Measurements from ENCODE around the gene PSMG3.

Gene PSMG3

DNA sequence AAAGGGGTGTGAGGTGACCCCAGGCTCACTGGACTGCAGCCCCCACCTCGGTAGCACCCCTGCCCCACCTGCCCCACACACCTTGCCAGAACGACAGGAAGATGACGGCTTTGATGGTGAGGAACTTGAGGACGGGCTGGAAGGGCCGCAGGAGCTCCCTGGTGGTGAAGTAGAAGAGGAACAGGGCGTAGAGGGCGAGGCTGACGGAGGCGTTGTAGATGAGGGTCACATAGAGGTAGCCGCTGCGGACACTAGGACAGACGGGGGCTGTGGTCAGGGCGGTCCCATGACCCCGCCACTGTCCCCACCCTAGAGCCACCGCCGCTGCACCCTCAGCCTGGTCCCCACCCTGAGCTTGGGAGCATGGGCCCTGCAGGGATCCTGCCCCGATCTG is 21.4 kb downstream of the PSMG3 start:
- Histone ChIP-seq H3K4me2 (ENCODE audit: low read depth, low read length, poor library complexity, severe bottlenecking) (no peak overlapping the region), H2AFZ (ENCODE audit: low read depth, low read length, severe bottlenecking) (no peak overlapping the region), H3K36me3 (ENCODE audit: low read length) (no peaks in the 10 kb centered on the region), H3K9me3 (ENCODE audit: insufficient read depth, low read length) (no peaks in the 10 kb centered on the region), H3K4me3 (ENCODE audit: insufficient read depth, low read length, poor library complexity, severe bottlenecking) (no peak overlapping the region), H3K79me2 (ENCODE audit: insufficient read depth, low read length) (no peaks in the 10 kb centered on the region), H3K27ac (ENCODE audit: low read depth, low read length) (no peak overlapping the region), H3K27me3 (ENCODE audit: low read length) (no peaks in the 10 kb centered on the region), H3F3A (ENCODE audit: insufficient read depth) (no peaks in the 10 kb centered on the region), H3K9me2 (replicated peaks; ENCODE audit: insufficient read depth, low read length) (no peaks in the 10 kb centered on the region), H4K20me1 (ENCODE audit: low read depth, low read length) (no peaks in the 10 kb centered on the region), H3K9ac (ENCODE audit: low read length) (no peak overlapping the region)
- TF ChIP-seq EZH2phosphoT487 (conservative IDR thresholded peaks at IDR 0.05; ENCODE audit: low read length), result no peak
- TF ChIP-seq, protein P1, sequence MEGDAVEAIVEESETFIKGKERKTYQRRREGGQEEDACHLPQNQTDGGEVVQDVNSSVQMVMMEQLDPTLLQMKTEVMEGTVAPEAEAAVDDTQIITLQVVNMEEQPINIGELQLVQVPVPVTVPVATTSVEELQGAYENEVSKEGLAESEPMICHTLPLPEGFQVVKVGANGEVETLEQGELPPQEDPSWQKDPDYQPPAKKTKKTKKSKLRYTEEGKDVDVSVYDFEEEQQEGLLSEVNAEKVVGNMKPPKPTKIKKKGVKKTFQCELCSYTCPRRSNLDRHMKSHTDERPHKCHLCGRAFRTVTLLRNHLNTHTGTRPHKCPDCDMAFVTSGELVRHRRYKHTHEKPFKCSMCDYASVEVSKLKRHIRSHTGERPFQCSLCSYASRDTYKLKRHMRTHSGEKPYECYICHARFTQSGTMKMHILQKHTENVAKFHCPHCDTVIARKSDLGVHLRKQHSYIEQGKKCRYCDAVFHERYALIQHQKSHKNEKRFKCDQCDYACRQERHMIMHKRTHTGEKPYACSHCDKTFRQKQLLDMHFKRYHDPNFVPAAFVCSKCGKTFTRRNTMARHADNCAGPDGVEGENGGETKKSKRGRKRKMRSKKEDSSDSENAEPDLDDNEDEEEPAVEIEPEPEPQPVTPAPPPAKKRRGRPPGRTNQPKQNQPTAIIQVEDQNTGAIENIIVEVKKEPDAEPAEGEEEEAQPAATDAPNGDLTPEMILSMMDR (IDR thresholded peaks at IDR 0.05; ENCODE audit: insufficient read depth, low read length, poor library complexity, severe bottlenecking), result no peak

DNA sequence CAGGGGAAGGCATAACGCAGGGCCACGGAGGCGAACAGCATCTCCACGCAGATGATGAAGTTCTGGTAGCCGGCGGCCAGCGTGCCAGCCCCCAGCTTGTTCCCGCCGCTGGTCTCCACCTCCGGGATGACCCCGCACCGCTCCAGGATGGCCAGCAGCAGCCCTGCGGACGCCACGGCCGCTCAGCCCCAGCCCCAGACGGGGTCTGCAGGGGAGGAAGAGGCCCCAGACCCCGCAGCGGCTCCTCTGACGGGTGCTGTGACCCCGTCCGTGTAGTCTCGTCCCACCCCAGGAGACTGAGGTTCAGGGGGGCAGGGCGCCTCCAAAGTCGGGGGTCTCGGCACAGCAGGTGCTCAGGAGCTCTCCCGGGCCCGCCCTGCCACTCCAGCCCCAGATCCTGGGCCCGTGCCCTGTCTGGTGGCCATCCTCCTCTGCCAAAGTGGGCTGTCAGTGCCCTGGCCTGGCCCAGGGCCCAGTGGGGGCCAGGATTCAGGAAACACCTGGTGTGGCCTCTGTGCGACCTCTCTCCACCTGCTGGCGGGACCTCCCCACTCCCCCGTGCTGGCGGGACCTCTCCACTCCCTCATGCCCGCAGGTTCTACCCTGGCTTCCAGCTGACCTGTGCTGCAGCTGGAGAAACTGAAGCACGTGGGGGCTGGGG is 21.9 kb downstream of the PSMG3 start:
- no peak for TF ChIP-seq EZH2phosphoT487 (conservative IDR thresholded peaks at IDR 0.05; ENCODE audit: low read length)
- TF ChIP-seq, protein P1 (IDR thresholded peaks at IDR 0.05; ENCODE audit: insufficient read depth, low read length, poor library complexity, severe bottlenecking), result no peak

DNA sequence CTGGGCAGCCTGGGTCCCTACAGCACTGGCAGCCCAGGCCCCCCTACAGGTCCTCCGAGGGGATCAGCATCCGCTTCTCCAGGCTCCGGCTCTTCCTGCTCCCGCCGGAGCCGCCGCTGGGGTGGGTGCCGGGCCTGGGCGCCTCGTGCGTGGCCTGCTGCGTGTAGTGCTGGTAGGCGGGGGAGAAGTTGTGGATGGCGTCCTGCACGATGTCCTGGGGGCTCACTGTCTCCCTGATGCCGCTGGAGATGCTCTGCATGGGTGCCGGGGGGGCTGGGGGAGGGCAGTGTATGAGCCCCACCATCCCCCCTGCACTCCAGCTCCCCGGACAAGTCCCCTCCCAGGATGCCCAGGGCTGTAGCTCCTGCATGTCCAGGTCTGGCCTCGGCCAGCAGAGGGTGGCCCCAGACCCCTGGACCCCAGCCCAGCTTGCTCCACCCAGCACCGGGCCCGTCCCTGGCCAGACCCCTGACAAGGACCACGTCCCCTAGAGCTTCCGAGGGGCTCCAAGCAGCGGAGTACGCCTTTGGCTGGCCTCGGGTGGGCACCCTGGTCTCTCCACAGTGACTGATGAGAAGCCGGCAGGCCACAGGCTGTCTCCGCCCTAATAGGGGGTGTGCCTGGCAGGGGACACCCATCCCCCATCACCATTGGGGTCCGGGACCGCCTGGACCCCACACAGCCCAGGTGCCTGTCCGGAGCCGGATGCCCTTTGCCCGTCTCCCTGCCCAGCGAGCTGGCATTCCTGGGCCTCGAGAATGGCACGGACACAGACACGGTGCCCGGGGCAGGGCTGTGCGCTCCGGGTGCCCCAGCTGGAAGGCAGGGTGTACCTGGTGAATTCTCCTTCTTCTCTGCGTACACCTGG is 22.7 kb downstream of the PSMG3 start:
- Histone ChIP-seq H3K36me3 (ENCODE audit: low read length) (no peaks in the 10 kb centered on the region), H3K27ac (ENCODE audit: low read depth, low read length) (no peak overlapping the region), H3K4me3 (ENCODE audit: insufficient read depth, low read length, poor library complexity, severe bottlenecking) (no peak overlapping the region), H3K4me2 (ENCODE audit: low read depth, low read length, poor library complexity, severe bottlenecking) (no peak overlapping the region), H3K9ac (ENCODE audit: low read length) (no peak overlapping the region), H3K9me2 (replicated peaks; ENCODE audit: insufficient read depth, low read length) (no peaks in the 10 kb centered on the region), H3K9me3 (ENCODE audit: insufficient read depth, low read length) (no peaks in the 10 kb centered on the region), H3K79me2 (ENCODE audit: insufficient read depth, low read length) (no peaks in the 10 kb centered on the region), H2AFZ (ENCODE audit: low read depth, low read length, severe bottlenecking) (no peak overlapping the region), H3F3A (ENCODE audit: insufficient read depth) (no peaks in the 10 kb centered on the region), H3K27me3 (ENCODE audit: low read length) (no peaks in the 10 kb centered on the region), H4K20me1 (ENCODE audit: low read depth, low read length) (0 out of 2 replicates have a peak, but pooled peaks cover 4% of the 10 kb centered on the region)
- TF ChIP-seq EZH2phosphoT487 (conservative IDR thresholded peaks at IDR 0.05; ENCODE audit: low read length), result no peak
- TF ChIP-seq, protein P1 (IDR thresholded peaks at IDR 0.05; ENCODE audit: insufficient read depth, low read length, poor library complexity, severe bottlenecking), result no peak

More for the DNA sequence above, 21.9 kb downstream of the PSMG3 start:
- no peaks in the 10 kb centered on the region for H3K36me3 ChIP-seq (ENCODE audit: low read length)
- H3K9ac ChIP-seq (ENCODE audit: low read length), result no peak overlapping the region
- H3K4me2 ChIP-seq (ENCODE audit: low read depth, low read length, poor library complexity, severe bottlenecking), result no peak overlapping the region
- no peaks in the 10 kb centered on the region for H3K9me3 ChIP-seq (ENCODE audit: insufficient read depth, low read length)
- H3K9me2 ChIP-seq (replicated peaks; ENCODE audit: insufficient read depth, low read length), result no peaks in the 10 kb centered on the region
- H3F3A ChIP-seq (ENCODE audit: insufficient read depth), result no peaks in the 10 kb centered on the region
- H3K27me3 ChIP-seq (ENCODE audit: low read length), result no peaks in the 10 kb centered on the region
- no peak overlapping the region for H3K27ac ChIP-seq (ENCODE audit: low read depth, low read length)
- no peak overlapping the region for H3K4me3 ChIP-seq (ENCODE audit: insufficient read depth, low read length, poor library complexity, severe bottlenecking)
- no peak overlapping the region for H2AFZ ChIP-seq (ENCODE audit: low read depth, low read length, severe bottlenecking)
- 0 out of 2 replicates have a peak, but pooled peaks cover under 1% of the 10 kb centered on the region for H4K20me1 ChIP-seq (ENCODE audit: low read depth, low read length)
- no peaks in the 10 kb centered on the region for H3K79me2 ChIP-seq (ENCODE audit: insufficient read depth, low read length)
